GM20000 (cell line): ENCODE measurements around the gene SENP6.
"Not testable (repeated sequence)": the region's sequence is repeated elsewhere in the genome, so short reads cannot be mapped to it uniquely, and the experiment has no call there.

ENCODE experiments used
- DNase-seq: peaks from one replicate; pipeline ENCODE4 v3.0.0; 2012; ENCODE audit warnings: low spot score
- TF ChIP-seq, protein P1 (sequence below): IDR thresholded peaks from 2 replicates; pipeline ENCODE4 v1.5.1; 2012; ENCODE audit warnings: mild to moderate bottlenecking, control low read depth; ENCODE audit errors: extremely low read depth, missing control alignments

The SENP6 gene

DNA sequence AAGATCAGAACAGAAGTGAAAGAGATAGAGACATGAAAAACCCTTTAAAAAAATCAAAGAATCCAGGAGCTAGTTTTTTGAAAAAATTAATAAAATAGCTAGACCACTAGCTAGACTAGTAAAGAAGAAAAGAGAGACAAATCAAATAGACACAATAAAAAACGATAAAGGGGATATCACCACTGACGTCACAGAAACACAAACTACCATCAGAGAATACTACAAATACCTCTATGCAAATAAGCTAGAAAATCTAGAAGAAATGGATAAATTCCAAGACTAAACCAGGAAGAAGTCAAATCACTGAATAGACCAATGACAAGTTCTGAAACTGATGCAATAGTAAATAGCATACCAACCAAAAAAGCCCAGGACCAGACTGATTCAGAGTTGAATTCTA is 29.6 kb upstream of the SENP6 start:
- TF ChIP-seq, protein P1, sequence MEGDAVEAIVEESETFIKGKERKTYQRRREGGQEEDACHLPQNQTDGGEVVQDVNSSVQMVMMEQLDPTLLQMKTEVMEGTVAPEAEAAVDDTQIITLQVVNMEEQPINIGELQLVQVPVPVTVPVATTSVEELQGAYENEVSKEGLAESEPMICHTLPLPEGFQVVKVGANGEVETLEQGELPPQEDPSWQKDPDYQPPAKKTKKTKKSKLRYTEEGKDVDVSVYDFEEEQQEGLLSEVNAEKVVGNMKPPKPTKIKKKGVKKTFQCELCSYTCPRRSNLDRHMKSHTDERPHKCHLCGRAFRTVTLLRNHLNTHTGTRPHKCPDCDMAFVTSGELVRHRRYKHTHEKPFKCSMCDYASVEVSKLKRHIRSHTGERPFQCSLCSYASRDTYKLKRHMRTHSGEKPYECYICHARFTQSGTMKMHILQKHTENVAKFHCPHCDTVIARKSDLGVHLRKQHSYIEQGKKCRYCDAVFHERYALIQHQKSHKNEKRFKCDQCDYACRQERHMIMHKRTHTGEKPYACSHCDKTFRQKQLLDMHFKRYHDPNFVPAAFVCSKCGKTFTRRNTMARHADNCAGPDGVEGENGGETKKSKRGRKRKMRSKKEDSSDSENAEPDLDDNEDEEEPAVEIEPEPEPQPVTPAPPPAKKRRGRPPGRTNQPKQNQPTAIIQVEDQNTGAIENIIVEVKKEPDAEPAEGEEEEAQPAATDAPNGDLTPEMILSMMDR = no peak
- no peak for DNase-seq

GRCh38 chr6:75579951-75580350 is 21.7 kb upstream of the SENP6 start:
- TF ChIP-seq, protein P1 = no peak
- DNase-seq = peak; percentile 22

GRCh38 chr6:75581231-75581630 is 20.4 kb upstream of the SENP6 start:
- TF ChIP-seq, protein P1 = no peak
- DNase-seq = no peak

- DNase-seq = not testable (repeated sequence)
Observed at GRCh38 chr6:75584552-75584951, 17.1 kb upstream of the SENP6 start.

- DNase-seq = no peak
- TF ChIP-seq, protein P1 = no peak
Observed at GRCh38 chr6:75588948-75589347, 12.7 kb upstream of the SENP6 start.

DNA sequence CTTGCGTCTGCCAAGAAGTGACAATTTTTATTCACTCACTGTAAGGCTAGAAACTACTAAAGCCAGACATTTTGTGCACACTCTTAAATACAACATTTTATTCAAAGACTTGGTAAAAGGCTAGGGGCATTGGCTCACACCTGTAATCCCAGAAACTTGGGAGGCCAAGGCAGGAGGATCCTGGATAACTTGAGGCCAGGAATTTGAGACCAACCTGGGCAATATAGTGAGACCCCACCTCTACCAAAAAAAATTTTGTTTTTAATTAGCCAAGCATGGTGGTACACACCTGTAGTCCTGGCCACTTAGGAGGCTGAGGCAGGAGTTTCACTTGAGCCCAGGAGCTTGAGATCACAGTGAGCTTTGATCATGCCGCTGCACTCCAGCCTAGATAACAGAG is 11.3 kb upstream of the SENP6 start:
- TF ChIP-seq, protein P1 = no peak
- DNase-seq = no peak

DNA sequence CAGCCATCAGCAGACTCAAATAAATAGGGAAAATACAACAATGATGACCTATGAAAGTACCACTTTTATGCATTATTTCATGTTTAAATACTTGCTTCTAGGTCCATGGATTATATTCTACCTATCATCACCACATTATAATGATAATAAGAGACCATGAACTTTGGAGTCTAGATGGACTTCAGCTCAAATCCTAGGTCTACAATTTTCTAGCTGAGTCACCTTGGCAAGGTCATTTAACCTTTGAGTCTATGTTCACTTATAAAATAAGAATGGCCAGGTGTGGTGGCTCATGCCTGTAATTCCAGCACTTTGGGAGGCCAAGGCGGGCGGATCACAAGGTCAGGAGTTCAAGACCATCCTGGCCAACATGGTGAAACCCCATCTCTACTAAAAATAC is 5.3 kb upstream of the SENP6 start:
- DNase-seq = not testable (repeated sequence)

GRCh38 chr6:75600768-75601167 is 912 bp upstream of the SENP6 start:
- DNase-seq = no peak
- TF ChIP-seq, protein P1 = no peak
